Coronary artery (tissue), 2 donors: ENCODE measurements around the gene SAMD10.

Experiments
- DNase-seq: peaks from one replicate; pipeline ENCODE4 v3.0.0-alpha.2; 2017; ENCODE audit warnings: low spot score
- H3K27ac ChIP-seq, 2 donors: fragments of 200-600 bp; sonication (generic); one replicate each; pipeline ENCODE4 v1.5.1; 2016 to 2019
- H3K4me3 ChIP-seq: fragments of 200-600 bp; sonication (generic); 2 replicates; pipeline ENCODE4 v1.5.1; 2016; ENCODE audit warnings: mild to moderate bottlenecking, moderate library complexity
- CTCF ChIP-seq: fragments of 200-600 bp; sonication (generic); IDR thresholded peaks from one replicate; pipeline ENCODE4 v1.5.1; 2019; ENCODE audit warnings: antibody characterized with exemption

SAMD10 gene

DNA sequence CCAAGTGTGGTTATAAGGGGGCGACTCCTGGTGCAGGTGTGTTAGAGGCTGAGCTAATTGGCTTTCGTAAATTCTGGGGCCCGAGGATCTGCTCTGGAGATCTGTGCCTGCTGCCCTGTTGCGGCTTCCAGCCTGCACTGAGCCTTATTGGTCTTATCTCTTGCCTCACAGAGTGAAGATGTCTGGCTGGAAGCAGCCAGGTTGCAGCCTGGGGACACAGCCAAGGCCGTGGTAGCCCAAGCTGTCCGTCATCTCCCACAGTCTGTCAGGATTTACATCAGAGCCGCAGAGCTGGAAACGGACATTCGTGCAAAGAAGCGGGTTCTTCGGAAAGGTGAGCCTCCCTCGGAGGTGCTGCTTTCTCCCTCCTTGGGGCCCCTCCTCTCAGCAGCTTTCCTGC is 21.5 kb upstream of the SAMD10 start:
- no peak overlapping the region for H3K4me3 ChIP-seq
- no peak overlapping the region for H3K27ac ChIP-seq
- no peak for TF ChIP-seq CTCF
- no peak for DNase-seq

- no peak for TF ChIP-seq CTCF
- Histone ChIP-seq H3K27ac (no peak overlapping the region), H3K4me3 (no peak overlapping the region)
- no peak for DNase-seq
These were observed 3.5 kb upstream of the SAMD10 start for GRCh38 chr20:63982937-63983336.

GRCh38 chr20:63980806-63981728 is 1.6 kb upstream of the SAMD10 start, which contains the start of gene PRPF6:
PRPF6 (plus strand) TSS chr20:63981132; CDS start chr20:63981246, 114 bp downstream.
- DNase-seq = peak; percentile 95
- Histone ChIP-seq H3K27ac (peak within 1 kb of the TSS; percentile 73 to 90), H3K4me3 (peak within 1 kb of the TSS; percentile 100)
- no peak for TF ChIP-seq CTCF

GRCh38 chr20:63980317-63980805 is 919 bp upstream of the SAMD10 start:
- Histone ChIP-seq H3K4me3 (peak overlapping the region; percentile 100), H3K27ac (peak overlapping the region; percentile 73 to 90)
- TF ChIP-seq CTCF = no peak
- DNase-seq = no peak

- peak overlapping the region; percentile 100 for H3K4me3 ChIP-seq
- no peak for TF ChIP-seq CTCF
- DNase-seq = no peak
- peak overlapping the region in 1 of 2 donors; percentile 90 for H3K27ac ChIP-seq
These were observed 249 bp downstream of the SAMD10 start for GRCh38 chr20:63979229-63979556.

DNA sequence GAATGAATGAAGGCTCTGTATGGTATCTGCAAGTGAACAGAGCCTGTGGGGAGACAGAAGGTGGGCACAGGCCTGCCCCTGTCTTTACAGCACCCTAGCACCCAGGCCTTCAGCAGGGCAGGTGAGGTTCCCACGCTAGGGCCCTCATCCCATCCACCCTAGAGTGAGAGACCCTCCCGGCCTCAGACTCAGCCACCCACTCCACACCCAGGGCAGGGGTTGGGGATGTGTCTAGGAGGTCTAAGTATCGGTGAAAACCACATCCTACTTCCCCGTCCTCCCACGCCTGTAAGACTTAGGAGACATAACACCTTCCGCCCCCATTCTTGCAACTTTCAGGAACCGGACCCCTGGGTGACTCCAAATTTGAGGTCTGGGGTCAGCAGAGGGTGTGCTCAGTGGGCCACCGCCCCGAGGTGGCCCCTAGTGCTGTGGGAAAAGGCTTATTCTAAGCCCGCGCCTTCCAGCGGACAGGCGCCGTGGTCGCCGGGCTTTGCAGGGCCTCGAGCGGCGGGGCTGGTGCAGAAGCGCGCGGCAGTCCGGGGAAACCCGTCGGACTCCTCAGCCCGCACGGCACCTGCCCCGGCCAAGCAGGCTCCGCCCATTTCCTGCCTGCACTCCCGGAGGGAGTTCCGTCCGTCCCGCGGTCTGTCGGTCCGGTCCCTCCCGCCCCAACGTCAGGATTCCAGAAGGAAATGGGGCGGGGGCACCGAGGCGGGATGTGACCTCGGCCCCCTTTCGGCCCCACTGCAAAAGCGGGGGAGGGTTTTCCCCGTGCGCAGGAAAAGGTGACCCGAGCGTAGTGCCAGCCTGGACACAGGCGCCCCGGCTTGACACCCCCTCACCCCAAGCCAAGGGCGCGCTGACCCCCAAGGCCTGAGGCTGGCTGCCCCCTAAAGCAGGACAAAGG is 868 bp downstream of the SAMD10 start:
- Histone ChIP-seq H3K4me3 (peak overlapping the region; percentile 100), H3K27ac (peak overlapping the region in 1 of 2 donors; percentile 90)
- DNase-seq = peak; percentile 76
- TF ChIP-seq CTCF = no peak
